Activated CD4-positive, alpha-beta memory T cell treated with anti-CD3 and anti-CD28 coated beads, Interleukin-2, amount 10 ng/mL, durations not matched to agents 7 days and 5 days (primary cell): ENCODE results near the gene GNS. TPM values are rescaled to one million over a fixed set of nuclear protein-coding genes. Genes with fewer than 3 reads are reported as not detected.
"Not testable (repeated sequence)": the region's sequence is repeated elsewhere in the genome, so short reads cannot be mapped to it uniquely, and the experiment has no call there.

Experiments
- CTCF ChIA-PET: fragments of 350-600 bp; sonication (Branson Sonifier 250); formaldehyde crosslinking; loops from one replicate; lab custom pipeline; 2021; ENCODE audit warnings: antibody characterized with exemption, inconsistent platforms; lab: Charles Lee
- POLR2A ChIA-PET: fragments of 350-600 bp; sonication (Branson Sonifier 250); formaldehyde crosslinking; loops from one replicate; lab custom pipeline; 2021; ENCODE audit warnings: antibody characterized with exemption; lab: Charles Lee
- DNase-seq: peaks from one replicate; pipeline ENCODE4 v3.0.0-alpha.2; 2020
- H3K27ac Mint-ChIP-seq: one replicate; pipeline ENCODE4 v1.8.0; 2021; ENCODE audit warnings: mild to moderate bottlenecking, mixed read lengths
- H3K27me3 Mint-ChIP-seq: one replicate; pipeline ENCODE4 v1.8.0; 2021; ENCODE audit warnings: mixed read lengths
- H3K36me3 Mint-ChIP-seq: one replicate; pipeline ENCODE4 v1.8.0; 2021; ENCODE audit warnings: low read depth, mixed read lengths
- H3K4me1 Mint-ChIP-seq: one replicate; pipeline ENCODE4 v1.8.0; 2021; ENCODE audit warnings: mixed read lengths
- H3K4me3 Mint-ChIP-seq: one replicate; pipeline ENCODE4 v1.8.0; 2021; ENCODE audit warnings: mild to moderate bottlenecking, mixed read lengths
- H3K9me3 Mint-ChIP-seq: one replicate; pipeline ENCODE4 v1.8.0; 2021; ENCODE audit warnings: mixed read lengths
- total RNA-seq, 2 experiments: library from RNA; stranded (reverse); gene quantifications; one replicate each; pipeline ENCODE4 v1.2.3, GENCODE V29; 2021

Gene GNS
- 10 to 100 TPM; 39.0 to 40.1 TPM for total RNA-seq

- ChIA-PET POLR2A (interaction anchor here (0.8 kb wide), 2 partner anchors 11 to 150 kb away, joined by 3 read pairs; no protein-coding TSS in a partner anchor), CTCF (interaction anchor here (0.8 to 1.8 kb wide), 2 partner anchors 43 to 61 kb away, joined by 3 to 4 read pairs; no protein-coding TSS in a partner anchor)
- Mint-ChIP-seq H3K9me3 (no peaks in the 10 kb centered on the region), H3K36me3 (peaks cover 10% of the 10 kb centered on the region), H3K4me1 (peaks cover 47% of the 10 kb centered on the region), H3K27ac (peak within 1 kb of the TSS; percentile 73), H3K27me3 (peaks cover 1% of the 10 kb centered on the region), H3K4me3 (peak within 1 kb of the TSS; percentile 80)
- peak; percentile 95 for DNase-seq
These were observed at the start of gene GNS for GRCh38 chr12:64759035-64759894. GNS (minus strand) TSS chr12:64759406; CDS start chr12:64759276, 130 bp downstream.

- no peak for DNase-seq
- no peaks in the 10 kb centered on the region for H3K4me1 Mint-ChIP-seq
- CTCF ChIA-PET, result interaction anchor here (3.4 kb wide), 1 partner anchor 12 kb away, joined by 14 read pairs; no protein-coding TSS in a partner anchor
- no peak overlapping the region for H3K27ac Mint-ChIP-seq
- H3K27me3 Mint-ChIP-seq, result peaks cover 43% of the 10 kb centered on the region
- no peak overlapping the region for H3K4me3 Mint-ChIP-seq
- POLR2A ChIA-PET, result no interaction called here
- H3K9me3 Mint-ChIP-seq, result peaks cover 3% of the 10 kb centered on the region
- no peaks in the 10 kb centered on the region for H3K36me3 Mint-ChIP-seq
These were observed 48.9 kb upstream of the GNS start for GRCh38 chr12:64808110-64808509.

GRCh38 chr12:64806593-64807460 lies 47.6 kb upstream of the GNS start:
- no peaks in the 10 kb centered on the region for H3K4me1 Mint-ChIP-seq
- ChIA-PET POLR2A (no interaction called here), CTCF (interaction anchor here (3.4 kb wide), 1 partner anchor 11 kb away, joined by 14 read pairs; no protein-coding TSS in a partner anchor)
- no peak for DNase-seq
- H3K4me3 Mint-ChIP-seq, result no peak overlapping the region
- H3K27me3 Mint-ChIP-seq, result peaks cover 48% of the 10 kb centered on the region
- no peak overlapping the region for H3K27ac Mint-ChIP-seq
- H3K36me3 Mint-ChIP-seq, result no peaks in the 10 kb centered on the region
- peaks cover 3% of the 10 kb centered on the region for H3K9me3 Mint-ChIP-seq

GRCh38 chr12:64806173-64806572 lies 47.0 kb upstream of the GNS start:
- no peak overlapping the region for H3K4me3 Mint-ChIP-seq
- H3K4me1 Mint-ChIP-seq, result no peaks in the 10 kb centered on the region
- POLR2A ChIA-PET, result no interaction called here
- CTCF ChIA-PET, result interaction anchor here (1.0 to 3.4 kb wide), 2 partner anchors 10 to 16 kb away, joined by 3 to 14 read pairs; no protein-coding TSS in a partner anchor
- no peaks in the 10 kb centered on the region for H3K36me3 Mint-ChIP-seq
- H3K27me3 Mint-ChIP-seq, result peaks cover 45% of the 10 kb centered on the region
- H3K9me3 Mint-ChIP-seq, result peaks cover 3% of the 10 kb centered on the region
- H3K27ac Mint-ChIP-seq, result no peak overlapping the region
- no peak for DNase-seq

- POLR2A ChIA-PET, H3K4me1 Mint-ChIP-seq, H3K9me3 Mint-ChIP-seq, H3K4me3 Mint-ChIP-seq, H3K36me3 Mint-ChIP-seq, H3K27ac Mint-ChIP-seq: not testable (repeated sequence)
- peak; percentile 49 for DNase-seq
- H3K27me3 Mint-ChIP-seq, result peaks cover 52% of the 10 kb centered on the region
- CTCF ChIA-PET, result interaction anchor here (0.5 to 2.3 kb wide), 21 partner anchors 9 to 433 kb away, joined by 3 to 9 read pairs (median 3); partner anchors contain the start of gene LEMD3
These were observed 43.1 kb upstream of the GNS start for GRCh38 chr12:64802180-64802775.

- no peaks in the 10 kb centered on the region for H3K36me3 Mint-ChIP-seq
- H3K27ac Mint-ChIP-seq, result no peak overlapping the region
- H3K9me3 Mint-ChIP-seq, result no peaks in the 10 kb centered on the region
- DNase-seq, result no peak
- ChIA-PET CTCF (interaction anchor here (0.5 to 2.3 kb wide), 13 partner anchors 10 to 434 kb away, joined by 3 to 9 read pairs (median 4); no protein-coding TSS in a partner anchor), POLR2A (no interaction called here)
- H3K27me3 Mint-ChIP-seq, result peaks cover 47% of the 10 kb centered on the region
- no peak overlapping the region for H3K4me3 Mint-ChIP-seq
- no peaks in the 10 kb centered on the region for H3K4me1 Mint-ChIP-seq
These were observed 42.2 kb upstream of the GNS start for GRCh38 chr12:64801381-64801780.

- ChIA-PET CTCF (interaction anchor here (1.7 to 2.3 kb wide), 3 partner anchors 90 to 253 kb away, joined by 4 to 7 read pairs (median 5); no protein-coding TSS in a partner anchor), POLR2A (no interaction called here)
- DNase-seq, result no peak
- Mint-ChIP-seq H3K4me1 (no peaks in the 10 kb centered on the region), H3K9me3 (no peaks in the 10 kb centered on the region), H3K4me3 (no peak overlapping the region), H3K27me3 (peaks cover 43% of the 10 kb centered on the region), H3K27ac (no peak overlapping the region), H3K36me3 (no peaks in the 10 kb centered on the region)
These were observed 41.4 kb upstream of the GNS start for GRCh38 chr12:64800640-64801039.

- H3K4me1 Mint-ChIP-seq, result no peaks in the 10 kb centered on the region
- ChIA-PET CTCF (interaction anchor here (0.7 to 2.5 kb wide), 4 partner anchors 11 to 1628 kb away, joined by 3 to 9 read pairs (median 4); partner anchors contain the start of gene TBC1D30), POLR2A (no interaction called here)
- H3K36me3 Mint-ChIP-seq, result no peaks in the 10 kb centered on the region
- no peaks in the 10 kb centered on the region for H3K9me3 Mint-ChIP-seq
- peaks cover 39% of the 10 kb centered on the region for H3K27me3 Mint-ChIP-seq
- no peak overlapping the region for H3K4me3 Mint-ChIP-seq
- H3K27ac Mint-ChIP-seq, result no peak overlapping the region
- DNase-seq, result no peak
These were observed 39.0 kb upstream of the GNS start for GRCh38 chr12:64798165-64798564.

GRCh38 chr12:64797156-64797555 lies 38.0 kb upstream of the GNS start:
- Mint-ChIP-seq H3K9me3 (no peaks in the 10 kb centered on the region), H3K4me1 (no peaks in the 10 kb centered on the region), H3K36me3 (no peaks in the 10 kb centered on the region), H3K27me3 (peaks cover 36% of the 10 kb centered on the region), H3K4me3 (no peak overlapping the region), H3K27ac (no peak overlapping the region)
- ChIA-PET CTCF (interaction anchor here (0.7 to 2.8 kb wide), 15 partner anchors 10 to 372 kb away, joined by 3 to 14 read pairs (median 5); partner anchors contain the start of genes LEMD3 and TBC1D30), POLR2A (no interaction called here)
- DNase-seq, result no peak

- H3K4me3 Mint-ChIP-seq, result no peak overlapping the region
- peaks cover 33% of the 10 kb centered on the region for H3K27me3 Mint-ChIP-seq
- no peaks in the 10 kb centered on the region for H3K9me3 Mint-ChIP-seq
- no peak overlapping the region for H3K27ac Mint-ChIP-seq
- H3K4me1 Mint-ChIP-seq, result no peaks in the 10 kb centered on the region
- DNase-seq, result peak; percentile 55
- ChIA-PET POLR2A (no interaction called here), CTCF (interaction anchor here (0.5 to 2.8 kb wide), 36 partner anchors 11 to 1532 kb away, joined by 3 to 16 read pairs (median 4); partner anchors contain the start of gene TBC1D30)
- no peaks in the 10 kb centered on the region for H3K36me3 Mint-ChIP-seq
These were observed 37.1 kb upstream of the GNS start for GRCh38 chr12:64796205-64796845.

GRCh38 chr12:64794305-64794704 lies 35.1 kb upstream of the GNS start:
- ChIA-PET POLR2A (interaction anchor here (1.1 to 1.2 kb wide), 2 partner anchors 9 to 16 kb away, joined by 3 read pairs; no protein-coding TSS in a partner anchor), CTCF (interaction anchor here (2.8 kb wide), 1 partner anchor 13 kb away, joined by 14 read pairs; no protein-coding TSS in a partner anchor)
- Mint-ChIP-seq H3K4me3 (no peak overlapping the region), H3K9me3 (no peaks in the 10 kb centered on the region), H3K4me1 (no peaks in the 10 kb centered on the region), H3K27me3 (peaks cover 22% of the 10 kb centered on the region), H3K27ac (no peak overlapping the region), H3K36me3 (no peaks in the 10 kb centered on the region)
- no peak for DNase-seq
